HepG2 (cell line): Measurements from ENCODE around the gene RTCA. TPM values are rescaled to one million over a fixed set of nuclear protein-coding genes. Genes with fewer than 3 reads are reported as not detected.

ENCODE experiments used
- ATAC-seq: fragments of 200-7000 bp; cut with Tn5 transposase; 3 replicates; pipeline ENCODE4 v1.9.1; 2020; ENCODE audit warnings: mild to moderate bottlenecking, moderate library complexity
- BruUV-seq: library from RNA; stranded (reverse); fragments of 400-500 nt; replicated peaks from 2 replicates; lab custom pipeline; 2021; lab: Mats Ljungman, UMichigan
- CTCF ChIA-PET: fragments of 300-600 bp; formaldehyde crosslinking; extraction: SDS; loops from one replicate; lab custom pipeline; 2021; ENCODE audit warnings: low total read pairs, inconsistent platforms, low intra/inter-chr PET ratio; lab: Yijun Ruan, JAX
- POLR2A ChIA-PET: fragments of 350-600 bp; sonication (Branson Sonifier 250); formaldehyde crosslinking; loops from one replicate; lab custom pipeline; 2020; ENCODE audit warnings: antibody characterized with exemption, inconsistent platforms; lab: Yijun Ruan, JAX
- DNase-seq: peaks from one replicate; pipeline ENCODE4 v3.0.0-alpha.2; 2015; ENCODE audit warnings: low spot score
- FAIRE-seq: peaks from 3 replicates; lab custom pipeline; 2011; peaks lifted over from hg19 to GRCh38; lab: Jason Lieb, UNC
- H2AFZ ChIP-seq: one replicate; pipeline ENCODE4 v1.6.1; 2011; ENCODE audit warnings: low read length, inconsistent platforms
- H3K27ac ChIP-seq: fragments of 300-600 bp; 3 replicates; pipeline ENCODE4 v1.8.0; 2011; ENCODE audit warnings: mixed run types, mild to moderate bottlenecking, mixed read lengths, low read length, inconsistent platforms; ENCODE audit not compliant: insufficient read depth; ENCODE audit errors: extremely low read length
- H3K27me3 ChIP-seq, 2 experiments: fragments of 200-600 bp in 1 of 2; 2 replicates in 1 of 2; 3 replicates in 1 of 2; pipeline versions ENCODE4 v1.6.0 to v1.8.0; 2011; ENCODE audit warnings: low read length in 2 of 2, mild to moderate bottlenecking in 2 of 2, moderate library complexity in 2 of 2, inconsistent platforms in 1 of 2; ENCODE audit not compliant: insufficient read depth in 2 of 2, control insufficient read depth in 1 of 2
- H3K36me3 ChIP-seq, 2 experiments: fragments of 200-600 bp in 1 of 2; replicated peaks in 1 of 2; 2 replicates in 1 of 2; 3 replicates in 1 of 2; pipeline versions ENCODE4 v1.5.1 to v1.8.0; 2011; ENCODE audit warnings: low read length in 2 of 2, inconsistent platforms in 1 of 2; ENCODE audit not compliant: insufficient read depth in 2 of 2, control insufficient read depth in 1 of 2
- H3K4me1 ChIP-seq: 2 replicates; pipeline ENCODE4 v1.5.1; 2012; ENCODE audit warnings: low read length, inconsistent platforms; ENCODE audit not compliant: insufficient read depth
- H3K4me2 ChIP-seq: 2 replicates; pipeline ENCODE4 v1.6.0; 2011; ENCODE audit warnings: low read depth, low read length, inconsistent platforms
- H3K4me3 ChIP-seq, 3 experiments: fragments of 200-600 bp in 1 of 3; sonication (generic), shearing (Covaris generic) in 1 of 3; replicated peaks in 1 of 3; 2 replicates each; pipeline ENCODE4 v1.5.1; 2011 to 2016; ENCODE audit warnings: low read length in 3 of 3, inconsistent platforms in 2 of 3, low read depth in 2 of 3, mild to moderate bottlenecking in 2 of 3, control low read depth in 1 of 3, mixed read lengths in 1 of 3; ENCODE audit not compliant: insufficient read depth in 1 of 3
- H3K79me2 ChIP-seq: one replicate; pipeline ENCODE4 v1.6.1; 2011; ENCODE audit warnings: low read length, inconsistent platforms; ENCODE audit not compliant: insufficient read depth
- H3K9ac ChIP-seq: 2 replicates; pipeline ENCODE4 v1.6.0; 2011; ENCODE audit warnings: mild to moderate bottlenecking, low read depth, low read length, inconsistent platforms; ENCODE audit not compliant: insufficient read depth
- H3K9me3 ChIP-seq: 2 replicates; pipeline ENCODE4 v1.5.1; 2012; ENCODE audit warnings: mild to moderate bottlenecking, low read length
- H4K20me1 ChIP-seq: 2 replicates; pipeline ENCODE4 v1.6.0; 2011; ENCODE audit warnings: inconsistent platforms, mild to moderate bottlenecking, low read length, moderate library complexity; ENCODE audit not compliant: insufficient read depth
- BORCS8-MEF2B ChIP-seq: sonication (generic); formaldehyde crosslinking; IDR thresholded peaks from 2 replicates; pipeline ENCODE4 v1.8.0; 2022; ENCODE audit warnings: mild to moderate bottlenecking, missing genetic modification reagents
- CAMTA2 ChIP-seq: sonication (generic); formaldehyde crosslinking; IDR thresholded peaks from 2 replicates; pipeline ENCODE4 v1.4.0; 2020; ENCODE audit warnings: mild to moderate bottlenecking, missing genetic modification reagents, borderline replicate concordance
- CREM ChIP-seq, 2 experiments: sonication (generic) in 1 of 2; formaldehyde crosslinking in 1 of 2; IDR thresholded peaks; 2 replicates each; pipeline versions ENCODE4 v1.4.0 to v1.6.1; 2016 to 2020; ENCODE audit warnings: antibody characterized with exemption in 1 of 2, mild to moderate bottlenecking in 1 of 2, missing genetic modification reagents in 1 of 2
- CTCF ChIP-seq: sonication (generic); formaldehyde crosslinking; IDR thresholded peaks from 2 replicates; pipeline ENCODE4 v1.5.0; 2020; ENCODE audit warnings: mild to moderate bottlenecking, missing genetic modification reagents, moderate library complexity
- GATA4 ChIP-seq: sonication (generic); IDR thresholded peaks from 2 replicates; pipeline ENCODE4 v1.6.1; 2016; ENCODE audit warnings: antibody characterized with exemption, low read depth, borderline replicate concordance
- SIX4 ChIP-seq: sonication (generic); formaldehyde crosslinking; IDR thresholded peaks from 2 replicates; pipeline ENCODE4 v1.4.0; 2020; ENCODE audit warnings: missing genetic modification reagents
- ZBTB34 ChIP-seq: sonication (generic); formaldehyde crosslinking; IDR thresholded peaks from 2 replicates; pipeline ENCODE4 v1.8.0; 2022; ENCODE audit warnings: mild to moderate bottlenecking, missing genetic modification reagents
- ZFX ChIP-seq: sonication (generic); formaldehyde crosslinking; IDR thresholded peaks from 2 replicates; pipeline ENCODE4 v1.4.0; 2020; ENCODE audit warnings: mild to moderate bottlenecking, low read depth, missing genetic modification reagents, moderate library complexity
- ZNF224 ChIP-seq: sonication (generic); formaldehyde crosslinking; IDR thresholded peaks from 2 replicates; pipeline ENCODE4 v1.5.0; 2020; ENCODE audit warnings: mild to moderate bottlenecking, missing genetic modification reagents
- ZNF432 ChIP-seq: sonication (generic); formaldehyde crosslinking; IDR thresholded peaks from 2 replicates; pipeline ENCODE4 v1.5.0; 2020; ENCODE audit warnings: missing genetic modification reagents, mild to moderate bottlenecking, borderline replicate concordance
- WGBS: methylation state at CpG from one replicate; pipeline ENCODE4 v1.1.6; 2017; ENCODE audit warnings: low lambda C conversion rate; 5-methylcytosine and 5-hydroxymethylcytosine counted together
- in situ Hi-C: cut with HindIII; loops from 2 replicates; pipeline ENCODE4 v1.10.0; 2017; ENCODE audit warnings: low pct_unique_long_range_greater_than_20kb; ENCODE audit not compliant: extremely low pct_ligation_motif_present
- intact Hi-C: fragments of 100-400 bp; cut with micrococcal nuclease; formaldehyde crosslinking; loops from one replicate; pipeline ENCODE4 v1.10.0; 2022; ENCODE audit not compliant: unreplicated experiment
- polyA plus RNA-seq, 8 experiments: library from polyadenylated mRNA; depleted of rRNA in 3 of 8; stranded (reverse) in 7 of 8; unstranded in 1 of 8; fragments of >200 nt; fragmentation: Illumina TruSeq in 4 of 8; extraction: Trizol in 4 of 8; gene quantifications; 2 replicates each; pipeline versions ENCODE4 v1.2.1 to v1.2.3, GENCODE V29; 2011 to 2016; ENCODE audit warnings: low read depth in 4 of 8, missing spikeins in 1 of 8, mixed read lengths in 1 of 8; ENCODE audit not compliant: insufficient read depth in 1 of 8
- total RNA-seq, 5 experiments: library from RNA; depleted of rRNA; stranded (reverse); fragments of >200 nt; fragmentation: Illumina TruSeq; extraction: Trizol; gene quantifications; 2 replicates each; pipeline ENCODE4 v1.2.3, GENCODE V29; 2016; ENCODE audit warnings: low read depth in 1 of 5
- TF ChIP-seq, protein P1 (sequence below): sonication (generic); formaldehyde crosslinking; IDR thresholded peaks from 2 replicates; pipeline ENCODE4 v1.9.0; 2021; ENCODE audit warnings: missing genetic modification reagents, borderline replicate concordance
- TF ChIP-seq, protein P2 (sequence below): sonication (generic); formaldehyde crosslinking; IDR thresholded peaks from 2 replicates; pipeline ENCODE4 v1.5.0; 2020; ENCODE audit warnings: missing genetic modification reagents, mild to moderate bottlenecking, borderline replicate concordance
- TF ChIP-seq, protein P3 (sequence below): sonication (generic); formaldehyde crosslinking; conservative IDR thresholded peaks from 2 replicates; pipeline ENCODE4 v1.8.1; 2023; ENCODE audit warnings: missing genetic modification reagents

RTCA gene
- total and polyA plus RNA-seq, 2 of the 13 experiments (the other 11 are each of a cell fraction or from before 2014, with no cell fraction given) = 22.7 to 31.0 TPM

DNA sequence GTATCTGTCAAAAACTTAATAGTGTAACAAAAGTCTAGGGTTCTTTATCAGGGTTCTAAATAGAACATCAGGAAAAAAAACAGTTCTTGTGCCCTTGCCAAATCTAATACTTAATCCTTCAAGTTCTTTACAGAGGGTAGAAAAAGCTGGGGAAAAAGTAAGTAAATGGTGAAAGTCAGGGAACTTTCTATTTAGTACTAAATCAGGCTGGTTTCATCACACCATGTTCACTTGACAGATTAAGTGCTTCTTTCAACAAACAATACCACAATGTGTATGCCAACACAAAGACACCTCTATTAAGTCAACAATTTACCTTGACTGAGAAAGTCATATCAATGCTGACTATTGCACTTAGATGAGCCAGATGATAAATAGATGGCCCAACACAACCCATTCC, 26.1 kb upstream of the RTCA start (continued):
- TF ChIP-seq CTCF (CRISPR knock-in tag) (no peak), ZBTB34 (no peak), BORCS8-MEF2B (no peak)
- TF ChIP-seq, protein P1, sequence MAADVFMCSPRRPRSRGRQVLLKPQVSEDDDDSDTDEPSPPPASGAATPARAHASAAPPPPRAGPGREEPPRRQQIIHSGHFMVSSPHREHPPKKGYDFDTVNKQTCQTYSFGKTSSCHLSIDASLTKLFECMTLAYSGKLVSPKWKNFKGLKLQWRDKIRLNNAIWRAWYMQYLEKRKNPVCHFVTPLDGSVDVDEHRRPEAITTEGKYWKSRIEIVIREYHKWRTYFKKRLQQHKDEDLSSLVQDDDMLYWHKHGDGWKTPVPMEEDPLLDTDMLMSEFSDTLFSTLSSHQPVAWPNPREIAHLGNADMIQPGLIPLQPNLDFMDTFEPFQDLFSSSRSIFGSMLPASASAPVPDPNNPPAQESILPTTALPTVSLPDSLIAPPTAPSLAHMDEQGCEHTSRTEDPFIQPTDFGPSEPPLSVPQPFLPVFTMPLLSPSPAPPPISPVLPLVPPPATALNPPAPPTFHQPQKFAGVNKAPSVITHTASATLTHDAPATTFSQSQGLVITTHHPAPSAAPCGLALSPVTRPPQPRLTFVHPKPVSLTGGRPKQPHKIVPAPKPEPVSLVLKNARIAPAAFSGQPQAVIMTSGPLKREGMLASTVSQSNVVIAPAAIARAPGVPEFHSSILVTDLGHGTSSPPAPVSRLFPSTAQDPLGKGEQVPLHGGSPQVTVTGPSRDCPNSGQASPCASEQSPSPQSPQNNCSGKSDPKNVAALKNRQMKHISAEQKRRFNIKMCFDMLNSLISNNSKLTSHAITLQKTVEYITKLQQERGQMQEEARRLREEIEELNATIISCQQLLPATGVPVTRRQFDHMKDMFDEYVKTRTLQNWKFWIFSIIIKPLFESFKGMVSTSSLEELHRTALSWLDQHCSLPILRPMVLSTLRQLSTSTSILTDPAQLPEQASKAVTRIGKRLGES (CRISPR knock-in tag) = no peak

GRCh38 chr1:100240631-100241030, 25.4 kb upstream of the RTCA start:
- BruUV-seq = no TSS peak
- Histone ChIP-seq H3K79me2 (peaks cover 2% of the 10 kb centered on the region), H2AFZ (no peak overlapping the region), H3K9ac (no peak overlapping the region), H3K9me3 (no peaks in the 10 kb centered on the region), H3K4me1 (no peaks in the 10 kb centered on the region), H3K27ac (no peak overlapping the region), H3K4me2 (no peak overlapping the region), H4K20me1 (no peaks in the 10 kb centered on the region), H3K27me3 (peaks cover 0 to 1% of the 10 kb centered on the region in 2 experiments; a peak in 1 of 5 replicates), H3K4me3 (no peak overlapping the region), H3K36me3 (peaks cover 2 to 10% of the 10 kb centered on the region in 2 experiments; a peak in 4 of 5 replicates)
- 97% methylated on average over 4 of the region's 4 CpGs for WGBS
- FAIRE-seq (no peak), DNase-seq (no peak), ATAC-seq (no peak)
- CTCF ChIA-PET = no interaction called here
- POLR2A ChIA-PET = interaction anchor here (1.1 kb wide), 1 partner anchor 9 kb away, joined by 4 read pairs; the partner anchor contains the start of gene DBT
- in situ Hi-C loops = no loop called here
- intact Hi-C loops = no loop called here
- TF ChIP-seq, protein P2, sequence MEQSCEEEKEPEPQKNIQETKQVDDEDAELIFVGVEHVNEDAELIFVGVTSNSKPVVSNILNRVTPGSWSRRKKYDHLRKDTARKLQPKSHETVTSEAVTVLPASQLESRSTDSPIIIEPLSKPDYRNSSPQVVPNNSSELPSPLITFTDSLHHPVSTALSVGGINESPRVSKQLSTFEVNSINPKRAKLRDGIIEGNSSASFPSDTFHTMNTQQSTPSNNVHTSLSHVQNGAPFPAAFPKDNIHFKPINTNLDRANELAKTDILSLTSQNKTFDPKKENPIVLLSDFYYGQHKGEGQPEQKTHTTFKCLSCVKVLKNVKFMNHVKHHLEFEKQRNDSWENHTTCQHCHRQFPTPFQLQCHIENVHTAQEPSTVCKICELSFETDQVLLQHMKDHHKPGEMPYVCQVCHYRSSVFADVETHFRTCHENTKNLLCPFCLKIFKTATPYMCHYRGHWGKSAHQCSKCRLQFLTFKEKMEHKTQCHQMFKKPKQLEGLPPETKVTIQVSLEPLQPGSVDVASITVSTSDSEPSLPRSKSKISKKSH (CRISPR knock-in tag) = no peak
- TF ChIP-seq ZNF432 (CRISPR knock-in tag) (no peak), ZNF224 (no peak), CAMTA2 (CRISPR knock-in tag) (no peak), GATA4 (no peak), SIX4 (CRISPR knock-in tag) (no peak), CREM (IDR thresholded peaks at IDR 0.05) (no peak), CREM (CRISPR knock-in tag; IDR thresholded peaks at IDR 0.05) (no peak), ZFX (CRISPR knock-in tag) (no peak)
- TF ChIP-seq, protein P3, sequence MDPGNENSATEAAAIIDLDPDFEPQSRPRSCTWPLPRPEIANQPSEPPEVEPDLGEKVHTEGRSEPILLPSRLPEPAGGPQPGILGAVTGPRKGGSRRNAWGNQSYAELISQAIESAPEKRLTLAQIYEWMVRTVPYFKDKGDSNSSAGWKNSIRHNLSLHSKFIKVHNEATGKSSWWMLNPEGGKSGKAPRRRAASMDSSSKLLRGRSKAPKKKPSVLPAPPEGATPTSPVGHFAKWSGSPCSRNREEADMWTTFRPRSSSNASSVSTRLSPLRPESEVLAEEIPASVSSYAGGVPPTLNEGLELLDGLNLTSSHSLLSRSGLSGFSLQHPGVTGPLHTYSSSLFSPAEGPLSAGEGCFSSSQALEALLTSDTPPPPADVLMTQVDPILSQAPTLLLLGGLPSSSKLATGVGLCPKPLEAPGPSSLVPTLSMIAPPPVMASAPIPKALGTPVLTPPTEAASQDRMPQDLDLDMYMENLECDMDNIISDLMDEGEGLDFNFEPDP = no peak
